Osteoblast (primary cell): ENCODE data around the gene SIRPD. TPM values are rescaled to one million over a fixed set of nuclear protein-coding genes. Genes with fewer than 3 reads are reported as not detected.

ENCODE experiments used
- DNase-seq: peaks from one replicate; pipeline ENCODE4 v3.0.0; 2011; ENCODE audit warnings: low spot score, mixed read lengths; ENCODE audit not compliant: insufficient read length; ENCODE audit errors: missing footprints
- H2AFZ ChIP-seq: 2 replicates; pipeline ENCODE4 v1.6.0; 2011; ENCODE audit warnings: mild to moderate bottlenecking, low read length
- H3K27ac ChIP-seq: 2 replicates; pipeline ENCODE4 v1.5.1; 2011; ENCODE audit warnings: mild to moderate bottlenecking, low read depth, low read length, moderate library complexity
- H3K27me3 ChIP-seq: 2 replicates; pipeline ENCODE4 v1.6.0; 2012; ENCODE audit warnings: mild to moderate bottlenecking, control low read depth, inconsistent platforms, low read length, moderate library complexity; ENCODE audit not compliant: insufficient read depth
- H3K36me3 ChIP-seq: 2 replicates; pipeline ENCODE4 v1.5.1; 2011; ENCODE audit warnings: mild to moderate bottlenecking, low read length, control low read depth, moderate library complexity; ENCODE audit not compliant: insufficient read depth
- H3K4me1 ChIP-seq: 2 replicates; pipeline ENCODE4 v1.5.1; 2011; ENCODE audit warnings: mild to moderate bottlenecking, low read length, control low read depth, moderate library complexity; ENCODE audit not compliant: insufficient read depth
- H3K4me2 ChIP-seq: 2 replicates; pipeline ENCODE4 v1.6.0; 2011; ENCODE audit warnings: mild to moderate bottlenecking, low read length; ENCODE audit not compliant: insufficient read depth
- H3K4me3 ChIP-seq: fragments of 200-600 bp; sonication (generic); 3 replicates; pipeline ENCODE4 v1.5.1; 2012; ENCODE audit warnings: mild to moderate bottlenecking, low read length, inconsistent platforms; ENCODE audit not compliant: insufficient read depth
- H3K79me2 ChIP-seq: 2 replicates; pipeline ENCODE4 v1.6.0; 2012; ENCODE audit warnings: mild to moderate bottlenecking, low read length, control low read depth, inconsistent platforms; ENCODE audit not compliant: insufficient read depth
- H3K9me3 ChIP-seq: 2 replicates; pipeline ENCODE4 v1.5.1; 2011; ENCODE audit warnings: low read depth, low read length, control low read depth
- H4K20me1 ChIP-seq: 2 replicates; pipeline ENCODE4 v1.6.0; 2012; ENCODE audit warnings: mild to moderate bottlenecking, low read length, control low read depth; ENCODE audit not compliant: insufficient read depth
- total RNA-seq: library from RNA; depleted of rRNA; stranded (reverse); fragments of >200 nt; gene quantifications from 2 replicates; pipeline ENCODE4 v1.2.3, GENCODE V29; 2012
- TF ChIP-seq, protein P1 (sequence below): IDR thresholded peaks from 2 replicates; pipeline ENCODE4 v1.5.1; 2011; ENCODE audit warnings: mild to moderate bottlenecking, low read depth, low read length, moderate library complexity; ENCODE audit errors: extremely low read depth

SIRPD gene
- total RNA-seq, 1 donor, result not detected

DNA sequence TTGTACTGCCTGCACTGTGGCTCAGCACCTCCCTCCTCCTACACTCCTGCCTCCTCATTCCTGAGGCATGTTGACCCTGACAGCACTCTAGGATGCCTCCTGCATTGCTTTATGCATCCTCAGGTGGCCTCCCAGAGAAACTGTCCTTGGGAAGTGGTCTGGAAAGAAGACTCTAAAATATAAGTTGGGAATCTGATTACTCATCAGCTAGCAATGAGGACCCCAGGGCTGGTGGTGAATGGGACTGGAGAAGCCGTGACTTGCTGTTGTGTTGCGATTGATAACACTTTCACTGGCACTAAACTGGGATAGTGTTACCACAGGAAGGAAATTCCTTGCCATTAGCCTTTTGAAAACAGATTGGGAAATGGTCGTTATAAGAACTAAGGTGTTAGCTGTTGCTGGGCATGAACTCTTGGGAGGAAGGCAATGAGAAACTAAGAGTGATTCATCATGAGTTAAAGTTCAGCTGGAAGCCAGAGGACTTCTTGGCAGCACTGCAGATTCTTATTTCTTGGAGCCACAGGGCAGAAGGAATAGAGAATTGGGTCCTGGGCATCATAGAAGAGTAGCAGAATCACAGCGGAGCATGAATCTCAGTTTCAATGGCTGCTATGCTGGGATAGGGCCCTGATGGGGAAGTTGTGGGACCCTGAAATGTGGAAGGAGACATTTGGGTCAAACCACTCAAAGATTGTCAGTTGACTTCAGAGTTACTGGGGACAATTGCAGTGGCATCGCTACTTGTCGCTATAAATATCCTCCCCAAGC, 10.1 kb upstream of the SIRPD start:
- TF ChIP-seq, protein P1, sequence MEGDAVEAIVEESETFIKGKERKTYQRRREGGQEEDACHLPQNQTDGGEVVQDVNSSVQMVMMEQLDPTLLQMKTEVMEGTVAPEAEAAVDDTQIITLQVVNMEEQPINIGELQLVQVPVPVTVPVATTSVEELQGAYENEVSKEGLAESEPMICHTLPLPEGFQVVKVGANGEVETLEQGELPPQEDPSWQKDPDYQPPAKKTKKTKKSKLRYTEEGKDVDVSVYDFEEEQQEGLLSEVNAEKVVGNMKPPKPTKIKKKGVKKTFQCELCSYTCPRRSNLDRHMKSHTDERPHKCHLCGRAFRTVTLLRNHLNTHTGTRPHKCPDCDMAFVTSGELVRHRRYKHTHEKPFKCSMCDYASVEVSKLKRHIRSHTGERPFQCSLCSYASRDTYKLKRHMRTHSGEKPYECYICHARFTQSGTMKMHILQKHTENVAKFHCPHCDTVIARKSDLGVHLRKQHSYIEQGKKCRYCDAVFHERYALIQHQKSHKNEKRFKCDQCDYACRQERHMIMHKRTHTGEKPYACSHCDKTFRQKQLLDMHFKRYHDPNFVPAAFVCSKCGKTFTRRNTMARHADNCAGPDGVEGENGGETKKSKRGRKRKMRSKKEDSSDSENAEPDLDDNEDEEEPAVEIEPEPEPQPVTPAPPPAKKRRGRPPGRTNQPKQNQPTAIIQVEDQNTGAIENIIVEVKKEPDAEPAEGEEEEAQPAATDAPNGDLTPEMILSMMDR, result no peak
- peaks cover 14% of the 10 kb centered on the region for H3K4me1 ChIP-seq
- no peak overlapping the region for H3K27ac ChIP-seq
- peak overlapping the region; percentile 39 for H3K4me2 ChIP-seq
- no peaks in the 10 kb centered on the region for H3K36me3 ChIP-seq
- no peaks in the 10 kb centered on the region for H4K20me1 ChIP-seq
- no peak overlapping the region for H3K4me3 ChIP-seq
- no peak overlapping the region for H2AFZ ChIP-seq
- no peaks in the 10 kb centered on the region for H3K79me2 ChIP-seq
- H3K9me3 ChIP-seq, result no peaks in the 10 kb centered on the region
- peaks cover under 1% of the 10 kb centered on the region for H3K27me3 ChIP-seq
- peak; percentile 38 for DNase-seq

DNA sequence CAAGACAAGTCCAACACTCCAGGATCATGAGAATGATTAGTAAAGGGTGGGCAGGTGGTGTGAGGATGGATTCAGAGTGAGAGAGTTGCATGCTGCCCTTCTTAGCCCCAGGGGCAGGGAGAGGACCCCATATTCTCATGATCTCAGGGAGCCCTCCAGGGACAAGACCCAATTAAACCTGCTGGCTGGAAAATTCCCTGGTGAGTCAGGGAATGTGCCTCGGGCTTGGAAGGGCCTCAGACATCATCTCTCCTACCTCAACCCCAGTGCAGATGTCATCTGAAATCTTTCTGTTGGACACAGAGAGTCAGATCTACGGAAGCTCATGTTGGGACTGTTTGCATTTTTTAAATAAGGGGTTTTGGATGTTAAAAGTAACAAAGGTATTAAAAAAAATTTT, 9.2 kb upstream of the SIRPD start:
- no peak overlapping the region for H2AFZ ChIP-seq
- no peaks in the 10 kb centered on the region for H4K20me1 ChIP-seq
- peaks cover 14% of the 10 kb centered on the region for H3K4me1 ChIP-seq
- no peaks in the 10 kb centered on the region for H3K9me3 ChIP-seq
- H3K4me2 ChIP-seq, result no peak overlapping the region
- TF ChIP-seq, protein P1, result no peak
- no peaks in the 10 kb centered on the region for H3K36me3 ChIP-seq
- peaks cover 10% of the 10 kb centered on the region for H3K27me3 ChIP-seq
- no peak for DNase-seq
- H3K27ac ChIP-seq, result no peak overlapping the region
- no peaks in the 10 kb centered on the region for H3K79me2 ChIP-seq
- H3K4me3 ChIP-seq, result no peak overlapping the region

DNA sequence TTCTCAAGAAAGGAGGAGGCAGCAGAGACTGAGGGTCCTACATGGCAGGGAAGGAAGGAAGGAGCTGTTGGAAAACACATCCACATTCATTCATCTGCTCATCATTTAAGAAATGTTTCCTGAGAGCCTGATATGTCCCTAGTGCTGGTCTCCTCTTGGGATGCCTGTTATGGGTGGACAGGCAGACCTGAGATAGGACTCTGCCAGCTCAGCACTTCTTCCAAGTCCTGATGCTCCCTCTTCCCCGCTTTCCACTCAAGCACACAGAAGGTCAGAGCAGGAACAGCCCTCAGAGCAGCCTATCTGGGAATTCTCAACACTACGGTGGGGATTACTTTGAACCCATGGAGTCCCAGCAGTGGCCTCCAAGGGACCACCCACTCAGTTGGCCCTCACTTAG, 8.0 kb upstream of the SIRPD start:
- DNase-seq, result no peak
- no peak overlapping the region for H3K4me2 ChIP-seq
- no peaks in the 10 kb centered on the region for H3K36me3 ChIP-seq
- peaks cover 14% of the 10 kb centered on the region for H3K4me1 ChIP-seq
- no peaks in the 10 kb centered on the region for H3K79me2 ChIP-seq
- no peaks in the 10 kb centered on the region for H3K9me3 ChIP-seq
- no peaks in the 10 kb centered on the region for H4K20me1 ChIP-seq
- no peak overlapping the region for H2AFZ ChIP-seq
- peaks cover 17% of the 10 kb centered on the region for H3K27me3 ChIP-seq
- H3K27ac ChIP-seq, result no peak overlapping the region
- TF ChIP-seq, protein P1, result no peak
- H3K4me3 ChIP-seq, result no peak overlapping the region

DNA sequence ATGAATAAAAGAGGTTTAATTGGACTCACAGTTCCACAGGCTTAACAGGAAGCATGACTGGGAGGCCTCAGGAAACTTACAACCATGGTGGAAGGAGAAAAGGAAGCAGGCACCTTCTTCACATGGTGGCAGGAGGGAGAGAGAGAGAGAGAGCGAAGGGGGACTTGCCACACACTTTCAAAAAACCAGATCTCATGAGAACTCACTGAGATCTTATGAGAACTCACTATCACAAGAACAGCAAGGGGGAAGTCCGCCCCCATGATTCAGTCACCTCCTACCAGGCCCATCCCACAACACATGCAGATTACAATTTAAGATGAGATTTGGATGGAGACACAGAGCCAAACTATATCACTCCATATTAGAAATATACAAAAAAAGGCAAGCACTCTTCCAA, 6.1 kb upstream of the SIRPD start:
- Histone ChIP-seq H3K79me2 (no peaks in the 10 kb centered on the region), H3K4me3 (no peak overlapping the region), H2AFZ (no peak overlapping the region), H3K9me3 (no peaks in the 10 kb centered on the region), H3K4me2 (no peak overlapping the region), H3K27ac (no peak overlapping the region), H4K20me1 (no peaks in the 10 kb centered on the region), H3K4me1 (peaks cover 14% of the 10 kb centered on the region), H3K27me3 (peaks cover 26% of the 10 kb centered on the region), H3K36me3 (no peaks in the 10 kb centered on the region)
- DNase-seq, result no peak
- TF ChIP-seq, protein P1, result no peak
